RWPE1 (cell line): ENCODE data around the gene ABCB10.

Source experiments
- CTCF ChIA-PET: fragments of 350-600 bp; sonication (Branson Sonifier 250); formaldehyde crosslinking; extraction: SDS; loops from one replicate; lab custom pipeline; 2021; lab: Yijun Ruan, JAX
- POLR2A ChIA-PET: fragments of 400-600 bp; formaldehyde crosslinking; extraction: SDS; loops from one replicate; lab custom pipeline; 2020; ENCODE audit warnings: antibody characterized with exemption; ENCODE audit not compliant: low non-redundant PET; lab: Yijun Ruan, JAX
- DNase-seq: peaks from one replicate; pipeline ENCODE4 v3.0.0; 2012; ENCODE audit warnings: low spot score
- H3K27ac ChIP-seq: fragments of 450-650 bp; 2 replicates; pipeline ENCODE4 v1.5.1; 2017
- CTCF ChIP-seq: fragments of 450-650 bp; conservative IDR thresholded peaks from 2 replicates; pipeline ENCODE4 v1.5.1; 2017; ENCODE audit warnings: low read depth, mild to moderate bottlenecking

The ABCB10 gene

GRCh38 chr1:229554886-229555621 is 3.5 kb downstream of the ABCB10 start:
- peak overlapping the region; percentile 4; the same call in 1 of the 2 replicates for H3K27ac ChIP-seq
- ChIA-PET CTCF (interaction anchor here (0.6 to 0.7 kb wide), 2 partner anchors 46 to 62 kb away, joined by 3 read pairs; no protein-coding TSS in a partner anchor), POLR2A (no interaction called here)
- DNase-seq: no peak
- no peak for TF ChIP-seq CTCF

- no peak for TF ChIP-seq CTCF
- POLR2A ChIA-PET: no interaction called here
- CTCF ChIA-PET: interaction anchor here (0.6 kb wide), 1 partner anchor 39 kb away, joined by 3 read pairs; no protein-coding TSS in a partner anchor
- H3K27ac ChIP-seq: no peak overlapping the region
- no peak for DNase-seq
These were observed 4.8 kb downstream of the ABCB10 start for GRCh38 chr1:229553621-229554130.

- TF ChIP-seq CTCF: no peak
- no peak for DNase-seq
- CTCF ChIA-PET: no interaction called here
- POLR2A ChIA-PET: no interaction called here
- H3K27ac ChIP-seq: no peak overlapping the region
These were observed 5.8 kb downstream of the ABCB10 start for GRCh38 chr1:229552732-229553131.

GRCh38 chr1:229550812-229551567 is 7.5 kb downstream of the ABCB10 start:
- no peak for DNase-seq
- POLR2A ChIA-PET: no interaction called here
- H3K27ac ChIP-seq: no peak overlapping the region
- no peak for TF ChIP-seq CTCF
- CTCF ChIA-PET: no interaction called here

GRCh38 chr1:229547542-229547941 is 11.0 kb downstream of the ABCB10 start:
- no peak for DNase-seq
- POLR2A ChIA-PET: no interaction called here
- no peak for TF ChIP-seq CTCF
- no peak overlapping the region for H3K27ac ChIP-seq
- CTCF ChIA-PET: interaction anchor here (0.6 kb wide), 2 partner anchors 11 to 884 kb away, joined by 3 to 4 read pairs; no protein-coding TSS in a partner anchor

- CTCF ChIA-PET: no interaction called here
- DNase-seq: no peak
- no peak overlapping the region for H3K27ac ChIP-seq
- no peak for TF ChIP-seq CTCF
- POLR2A ChIA-PET: no interaction called here
These were observed 13.9 kb downstream of the ABCB10 start for GRCh38 chr1:229544587-229544986.
